BE2C (cell line): Measurements from ENCODE around the gene MGLL.
A peak's percentile ranks its signal among the peaks of the same experiment; 100 is the strongest.

Experiments
- DNase-seq: peaks from one replicate; pipeline ENCODE4 v3.0.0-alpha.2; 2020
- H3K27me3 ChIP-seq: fragments of 250-450 bp; sonication (Bioruptor Pico); 2 replicates; pipeline ENCODE4 v1.5.1; 2020; ENCODE audit warnings: mild to moderate bottlenecking
- H3K36me3 ChIP-seq: fragments of 250-450 bp; sonication (Bioruptor Pico); 2 replicates; pipeline ENCODE4 v1.5.1; 2020; ENCODE audit warnings: mild to moderate bottlenecking
- H3K4me1 ChIP-seq: fragments of 250-450 bp; sonication (Bioruptor Pico); 2 replicates; pipeline ENCODE4 v1.5.1; 2020
- H3K4me3 ChIP-seq: 2 replicates; pipeline ENCODE4 v1.5.1; 2011; ENCODE audit warnings: low read depth, low read length
- H3K9me3 ChIP-seq: fragments of 250-450 bp; sonication (Bioruptor Pico); 2 replicates; pipeline ENCODE4 v1.5.1; 2020
- TF ChIP-seq, protein P1 (sequence below): IDR thresholded peaks from 2 replicates; pipeline ENCODE4 v1.5.1; 2012; ENCODE audit warnings: mild to moderate bottlenecking, low read depth, low read length

Gene MGLL

GRCh38 chr3:127788451-127788909 is 33.8 kb downstream of the MGLL start:
- H3K9me3 ChIP-seq: no peaks in the 10 kb centered on the region
- H3K4me1 ChIP-seq: peaks cover 24% of the 10 kb centered on the region
- H3K27me3 ChIP-seq: no peaks in the 10 kb centered on the region
- TF ChIP-seq, protein P1, sequence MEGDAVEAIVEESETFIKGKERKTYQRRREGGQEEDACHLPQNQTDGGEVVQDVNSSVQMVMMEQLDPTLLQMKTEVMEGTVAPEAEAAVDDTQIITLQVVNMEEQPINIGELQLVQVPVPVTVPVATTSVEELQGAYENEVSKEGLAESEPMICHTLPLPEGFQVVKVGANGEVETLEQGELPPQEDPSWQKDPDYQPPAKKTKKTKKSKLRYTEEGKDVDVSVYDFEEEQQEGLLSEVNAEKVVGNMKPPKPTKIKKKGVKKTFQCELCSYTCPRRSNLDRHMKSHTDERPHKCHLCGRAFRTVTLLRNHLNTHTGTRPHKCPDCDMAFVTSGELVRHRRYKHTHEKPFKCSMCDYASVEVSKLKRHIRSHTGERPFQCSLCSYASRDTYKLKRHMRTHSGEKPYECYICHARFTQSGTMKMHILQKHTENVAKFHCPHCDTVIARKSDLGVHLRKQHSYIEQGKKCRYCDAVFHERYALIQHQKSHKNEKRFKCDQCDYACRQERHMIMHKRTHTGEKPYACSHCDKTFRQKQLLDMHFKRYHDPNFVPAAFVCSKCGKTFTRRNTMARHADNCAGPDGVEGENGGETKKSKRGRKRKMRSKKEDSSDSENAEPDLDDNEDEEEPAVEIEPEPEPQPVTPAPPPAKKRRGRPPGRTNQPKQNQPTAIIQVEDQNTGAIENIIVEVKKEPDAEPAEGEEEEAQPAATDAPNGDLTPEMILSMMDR: no peak
- no peak overlapping the region for H3K4me3 ChIP-seq
- no peaks in the 10 kb centered on the region for H3K36me3 ChIP-seq
- no peak for DNase-seq

- H3K4me1 ChIP-seq: peaks cover 24% of the 10 kb centered on the region
- TF ChIP-seq, protein P1: no peak
- no peak overlapping the region for H3K4me3 ChIP-seq
- H3K27me3 ChIP-seq: no peaks in the 10 kb centered on the region
- H3K36me3 ChIP-seq: no peaks in the 10 kb centered on the region
- H3K9me3 ChIP-seq: no peaks in the 10 kb centered on the region
- DNase-seq: no peak
Observed at GRCh38 chr3:127787571-127788365, 34.5 kb downstream of the MGLL start.

- DNase-seq: no peak
- TF ChIP-seq, protein P1: no peak
- H3K4me3 ChIP-seq: no peak overlapping the region
- H3K9me3 ChIP-seq: no peaks in the 10 kb centered on the region
- no peaks in the 10 kb centered on the region for H3K36me3 ChIP-seq
- no peaks in the 10 kb centered on the region for H3K27me3 ChIP-seq
- peaks cover 24% of the 10 kb centered on the region for H3K4me1 ChIP-seq
Observed at GRCh38 chr3:127787071-127787490, 35.2 kb downstream of the MGLL start.

- Histone ChIP-seq H3K27me3 (no peaks in the 10 kb centered on the region), H3K9me3 (no peaks in the 10 kb centered on the region), H3K36me3 (no peaks in the 10 kb centered on the region), H3K4me1 (peaks cover 24% of the 10 kb centered on the region), H3K4me3 (no peak overlapping the region)
- DNase-seq: peak; percentile 88
- TF ChIP-seq, protein P1: no peak
Observed at GRCh38 chr3:127786353-127787070, 35.8 kb downstream of the MGLL start.

- TF ChIP-seq, protein P1: no peak
- Histone ChIP-seq H3K4me3 (no peak overlapping the region), H3K4me1 (peaks cover 24% of the 10 kb centered on the region), H3K27me3 (no peaks in the 10 kb centered on the region), H3K36me3 (no peaks in the 10 kb centered on the region), H3K9me3 (no peaks in the 10 kb centered on the region)
- DNase-seq: no peak
Observed at GRCh38 chr3:127785711-127786265, 36.5 kb downstream of the MGLL start.
